ENCODE results near the gene ZNF512B.

DNA sequence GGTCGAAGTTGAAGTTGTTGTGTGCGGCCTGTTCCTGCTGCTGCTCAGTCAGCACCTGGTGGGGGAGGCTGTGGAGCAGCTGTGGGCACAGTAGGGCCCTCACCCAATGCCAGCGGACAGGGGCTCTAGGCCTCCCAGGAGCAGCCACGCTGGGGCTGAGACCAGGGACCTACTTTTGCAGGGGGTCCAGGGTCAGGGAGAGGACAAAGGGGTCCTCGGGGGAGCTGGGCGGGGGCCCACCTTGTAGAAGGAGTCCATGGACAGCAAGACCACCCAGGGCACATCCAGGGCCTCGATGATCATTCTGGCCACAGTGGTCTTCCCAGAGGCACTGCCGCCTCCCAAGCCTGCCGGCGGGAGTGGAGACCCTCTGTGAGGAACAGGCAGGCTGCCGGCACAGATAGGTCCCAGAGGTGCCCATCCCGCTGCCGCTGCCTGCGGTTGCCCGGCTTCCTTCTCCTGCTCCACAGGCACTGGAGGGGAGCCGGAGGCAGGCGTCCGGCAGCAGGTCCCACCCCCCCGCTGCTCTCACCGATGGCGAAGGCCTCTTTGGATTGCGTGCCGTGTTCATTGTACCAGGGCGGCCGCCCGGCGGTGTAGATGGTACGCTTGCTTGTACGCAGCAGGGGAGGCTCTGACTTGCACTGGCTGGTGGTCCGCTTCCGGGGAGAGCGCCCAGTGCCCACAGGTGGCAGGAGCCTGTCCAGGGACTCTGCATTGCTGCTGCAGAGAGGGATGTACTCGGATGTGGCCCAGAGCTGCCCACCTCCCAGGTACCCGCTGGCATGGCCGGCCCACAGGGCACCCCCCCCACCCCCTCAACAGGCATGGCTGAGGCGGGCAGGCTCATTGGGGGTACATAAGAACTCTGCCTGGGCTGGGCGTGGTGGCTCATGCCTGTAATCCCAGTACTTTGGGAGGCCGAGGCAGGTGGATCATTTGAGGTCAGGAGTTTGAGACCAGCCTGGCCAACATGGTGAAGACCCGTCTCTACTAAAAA lies 23.5 kb downstream of the ZNF512B start:
- TF ChIP-seq, protein P1, sequence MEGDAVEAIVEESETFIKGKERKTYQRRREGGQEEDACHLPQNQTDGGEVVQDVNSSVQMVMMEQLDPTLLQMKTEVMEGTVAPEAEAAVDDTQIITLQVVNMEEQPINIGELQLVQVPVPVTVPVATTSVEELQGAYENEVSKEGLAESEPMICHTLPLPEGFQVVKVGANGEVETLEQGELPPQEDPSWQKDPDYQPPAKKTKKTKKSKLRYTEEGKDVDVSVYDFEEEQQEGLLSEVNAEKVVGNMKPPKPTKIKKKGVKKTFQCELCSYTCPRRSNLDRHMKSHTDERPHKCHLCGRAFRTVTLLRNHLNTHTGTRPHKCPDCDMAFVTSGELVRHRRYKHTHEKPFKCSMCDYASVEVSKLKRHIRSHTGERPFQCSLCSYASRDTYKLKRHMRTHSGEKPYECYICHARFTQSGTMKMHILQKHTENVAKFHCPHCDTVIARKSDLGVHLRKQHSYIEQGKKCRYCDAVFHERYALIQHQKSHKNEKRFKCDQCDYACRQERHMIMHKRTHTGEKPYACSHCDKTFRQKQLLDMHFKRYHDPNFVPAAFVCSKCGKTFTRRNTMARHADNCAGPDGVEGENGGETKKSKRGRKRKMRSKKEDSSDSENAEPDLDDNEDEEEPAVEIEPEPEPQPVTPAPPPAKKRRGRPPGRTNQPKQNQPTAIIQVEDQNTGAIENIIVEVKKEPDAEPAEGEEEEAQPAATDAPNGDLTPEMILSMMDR (IDR thresholded peaks at IDR 0.05) = no peak
- TF ChIP-seq BHLHE40 (IDR thresholded peaks at IDR 0.05; ENCODE audit: low read depth, low read length) (no peak), NFE2L2 (conservative IDR thresholded peaks at IDR 0.05; ENCODE audit: low read length) (no peak), JUNB (IDR thresholded peaks at IDR 0.05) (no peak)

Data from A549 (cell line).